NT2/D1 (cell line): Measurements from ENCODE around the gene TMEM242.

ENCODE experiments used
- YY1 ChIP-seq: IDR thresholded peaks from 2 replicates; pipeline ENCODE4 v1.6.1; 2011; ENCODE audit not compliant: insufficient read length, insufficient read depth
- ZNF274 ChIP-seq: IDR thresholded peaks from 2 replicates; pipeline ENCODE4 v1.6.1; 2011; ENCODE audit warnings: mild to moderate bottlenecking, low read depth, low read length

DNA sequence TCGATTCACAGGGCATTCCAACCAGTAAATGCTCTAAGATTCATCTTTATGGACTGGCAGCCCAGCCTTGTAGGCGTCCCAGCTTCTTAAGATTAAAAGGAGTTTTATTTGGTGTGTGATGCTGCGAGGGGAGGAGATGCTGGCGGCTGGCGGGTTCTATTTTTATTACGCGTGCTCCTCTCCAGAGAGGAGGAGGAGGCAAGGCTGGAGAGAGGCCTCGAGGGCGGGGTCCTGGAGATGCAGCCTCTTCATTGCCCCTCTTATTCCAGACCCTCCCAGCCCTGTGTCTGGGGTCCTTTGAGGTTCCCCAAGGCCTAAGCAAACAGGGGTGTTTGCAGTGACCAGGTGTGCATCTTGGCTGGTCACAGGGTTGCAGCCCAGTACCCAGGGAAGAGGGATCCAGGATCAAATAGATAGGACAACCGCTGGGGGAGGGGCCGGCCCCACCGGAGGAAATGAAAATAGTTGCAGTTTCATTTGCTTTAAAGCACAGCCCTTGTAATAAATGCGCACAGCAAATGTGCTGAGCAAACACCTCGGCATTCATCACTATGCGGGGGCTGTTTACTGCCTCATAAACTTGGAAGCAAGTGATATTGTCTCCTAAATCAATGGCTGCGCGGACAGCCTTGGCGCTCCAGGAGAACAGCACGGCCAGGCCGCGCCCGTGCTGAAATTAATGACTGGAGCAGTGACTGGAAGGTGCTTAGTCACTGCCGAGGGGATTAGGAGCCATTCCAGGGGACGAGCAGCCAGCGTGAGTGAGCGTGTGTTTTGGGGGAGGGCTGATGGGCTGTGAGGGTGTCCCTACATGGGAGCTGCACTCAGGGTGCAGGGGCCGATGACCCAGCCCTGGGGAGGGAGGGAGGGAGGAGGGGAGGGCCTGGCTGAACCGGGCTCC, 83.0 kb downstream of the TMEM242 start:
- TF ChIP-seq ZNF274 (no peak), YY1 (no peak)
